GM12878 (cell line): Measurements from ENCODE around the gene TTLL3.

Experiments used
- EZH2 ChIP-seq: IDR thresholded peaks from 2 replicates; pipeline ENCODE4 v1.6.1; 2012; ENCODE audit warnings: low read depth, mild to moderate bottlenecking, control low read depth, inconsistent platforms, low read length, borderline replicate concordance; ENCODE audit not compliant: control insufficient read depth
- GATAD2B ChIP-seq: fragments of 450-650 bp; conservative IDR thresholded peaks from 2 replicates; pipeline ENCODE4 v1.6.1; 2017; ENCODE audit warnings: low read depth, mild to moderate bottlenecking, moderate library complexity
- HDAC2 ChIP-seq: fragments of 200-600 bp; sonication (generic); IDR thresholded peaks from 2 replicates; pipeline ENCODE4 v1.6.1; 2017
- MEF2A ChIP-seq: IDR thresholded peaks from 2 replicates; pipeline ENCODE4 v1.6.1; 2011; ENCODE audit warnings: low read depth, mild to moderate bottlenecking, low read length, moderate library complexity; ENCODE audit not compliant: insufficient read depth
- ZNF207 ChIP-seq: fragments of 450-650 bp; IDR thresholded peaks from 2 replicates; pipeline ENCODE4 v1.6.1; 2014; ENCODE audit warnings: antibody characterized with exemption, mild to moderate bottlenecking, borderline replicate concordance
- ZNF622 ChIP-seq: fragments of 450-650 bp; IDR thresholded peaks from 2 replicates; pipeline ENCODE4 v1.6.1; 2017; ENCODE audit warnings: mild to moderate bottlenecking, inconsistent platforms

- TF ChIP-seq HDAC2 (no peak; the same call in 1 of the 2 replicates), MEF2A (0 out of 2 replicates have a peak, but pooled peaks have one; percentile 28), ZNF207 (peak; percentile 95; the same call in 1 of the 2 replicates), EZH2 (no peak), ZNF622 (no peak), GATAD2B (peak; percentile 86)
Measured at GRCh38 chr3:9792405-9793160, 17.5 kb upstream of the TTLL3 start, which contains the start of the genes ARPC4 and TADA3.
